Keratinocyte (primary cell): ENCODE measurements around the gene GNG5. TPM values are rescaled to one million over a fixed set of nuclear protein-coding genes. Genes with fewer than 3 reads are reported as not detected.
"Not testable (repeated sequence)": the region's sequence is repeated elsewhere in the genome, so short reads cannot be mapped to it uniquely, and the experiment has no call there.

Experiments used
- DNase-seq: peaks from one replicate; pipeline ENCODE4 v3.0.0-alpha.2; 2011; ENCODE audit warnings: low read depth, missing footprints, low spot score
- FAIRE-seq: peaks from 2 replicates; lab custom pipeline; 2011; peaks lifted over from hg19 to GRCh38; lab: Jason Lieb, UNC
- H2AFZ ChIP-seq: 2 replicates; pipeline ENCODE4 v1.6.0; 2012; ENCODE audit warnings: low read length, control low read depth, inconsistent platforms; ENCODE audit not compliant: control insufficient read depth
- H3K27ac ChIP-seq: 2 replicates; pipeline ENCODE4 v1.5.1; 2011; ENCODE audit warnings: low read length; ENCODE audit not compliant: control insufficient read depth, insufficient read depth
- H3K27me3 ChIP-seq: 3 replicates; pipeline ENCODE4 v1.6.0; 2011; ENCODE audit warnings: low read length; ENCODE audit not compliant: control insufficient read depth, insufficient read depth; ENCODE audit errors: extremely low read depth
- H3K36me3 ChIP-seq, 2 experiments: 2 replicates in 1 of 2; 3 replicates in 1 of 2; pipeline ENCODE4 v1.5.1; 2011; ENCODE audit warnings: low read length in 2 of 2, mild to moderate bottlenecking in 1 of 2; ENCODE audit not compliant: control insufficient read depth in 2 of 2, insufficient read depth in 2 of 2; ENCODE audit errors: extremely low read depth in 1 of 2
- H3K4me1 ChIP-seq: 3 replicates; pipeline ENCODE4 v1.5.1; 2011; ENCODE audit warnings: low read length; ENCODE audit not compliant: control insufficient read depth, insufficient read depth; ENCODE audit errors: extremely low read depth
- H3K4me2 ChIP-seq: 3 replicates; pipeline ENCODE4 v1.6.0; 2011; ENCODE audit warnings: low read depth, low read length; ENCODE audit not compliant: control insufficient read depth, insufficient read depth; ENCODE audit errors: extremely low read depth
- H3K4me3 ChIP-seq, 3 experiments: fragments of 200-600 bp in 1 of 3; sonication (generic) in 1 of 3; 2 replicates in 2 of 3; 3 replicates in 1 of 3; pipeline ENCODE4 v1.5.1; 2011 to 2016; ENCODE audit warnings: low read length in 3 of 3, mild to moderate bottlenecking in 3 of 3, control low read depth in 2 of 3, inconsistent platforms in 1 of 3, low read depth in 1 of 3, mixed read lengths in 1 of 3, mixed run types in 1 of 3, moderate library complexity in 1 of 3; ENCODE audit not compliant: control insufficient read depth in 2 of 3, insufficient read depth in 2 of 3; ENCODE audit errors: extremely low read depth in 1 of 3
- H3K79me2 ChIP-seq: 2 replicates; pipeline ENCODE4 v1.6.0; 2012; ENCODE audit warnings: low read length; ENCODE audit not compliant: control insufficient read depth, insufficient read depth
- H3K9ac ChIP-seq: 3 replicates; pipeline ENCODE4 v1.6.0; 2011; ENCODE audit warnings: low read length; ENCODE audit not compliant: control insufficient read depth, insufficient read depth; ENCODE audit errors: extremely low read depth
- H3K9me1 ChIP-seq: 3 replicates; pipeline ENCODE4 v1.6.0; 2011; ENCODE audit warnings: low read length; ENCODE audit not compliant: control insufficient read depth, insufficient read depth; ENCODE audit errors: extremely low read depth
- H3K9me3 ChIP-seq: 2 replicates; pipeline ENCODE4 v1.5.1; 2012; ENCODE audit warnings: low read depth, low read length; ENCODE audit not compliant: control insufficient read depth
- H4K20me1 ChIP-seq: 3 replicates; pipeline ENCODE4 v1.6.0; 2011; ENCODE audit warnings: low read length; ENCODE audit not compliant: control insufficient read depth, insufficient read depth; ENCODE audit errors: extremely low read depth
- EZH2 ChIP-seq: IDR thresholded peaks from one replicate; pipeline ENCODE4 v1.6.1; 2012; ENCODE audit warnings: inconsistent platforms, mild to moderate bottlenecking, low read length, moderate library complexity
- dilution Hi-C: fragments of 300-500 bp; cut with MboI; formaldehyde crosslinking; loops from one replicate; pipeline ENCODE4 v1.7.0; 2020; ENCODE audit warnings: low sequenced_read_pairs; ENCODE audit not compliant: extremely low pct_ligation_motif_present
- polyA plus RNA-seq, 5 experiments: library from polyadenylated mRNA; depleted of rRNA in 3 of 5; stranded (reverse) in 3 of 5; stranded (forward) in 1 of 5; unstranded in 1 of 5; fragments of >200 nt; gene quantifications; 1 replicate in 1 of 5; 2 replicates in 3 of 5; 3 replicates in 1 of 5; pipeline versions ENCODE4 v1.2.1 to v1.2.3, GENCODE V29; 2011 to 2012; ENCODE audit warnings: missing spikeins in 2 of 5, low read depth in 1 of 5, low replicate concordance in 1 of 5
- TF ChIP-seq, protein P1 (sequence below), 3 experiments: IDR thresholded peaks in 1 of 3; conservative IDR thresholded peaks in 1 of 3; optimal IDR thresholded peaks in 1 of 3; 2 replicates in 2 of 3; 3 replicates in 1 of 3; pipeline versions ENCODE3 to v1.5.1; 2011; ENCODE audit warnings: low read length in 3 of 3, mild to moderate bottlenecking in 3 of 3, moderate library complexity in 2 of 3, control low read depth in 1 of 3, inconsistent platforms in 1 of 3; ENCODE audit not compliant: insufficient read depth in 2 of 3; ENCODE audit errors: extremely low read depth in 1 of 3

Gene GNG5
- polyA plus RNA-seq, 1 donor (not counting 4 experiments of a cell fraction or from before 2014, with no cell fraction given): 167 TPM

DNA sequence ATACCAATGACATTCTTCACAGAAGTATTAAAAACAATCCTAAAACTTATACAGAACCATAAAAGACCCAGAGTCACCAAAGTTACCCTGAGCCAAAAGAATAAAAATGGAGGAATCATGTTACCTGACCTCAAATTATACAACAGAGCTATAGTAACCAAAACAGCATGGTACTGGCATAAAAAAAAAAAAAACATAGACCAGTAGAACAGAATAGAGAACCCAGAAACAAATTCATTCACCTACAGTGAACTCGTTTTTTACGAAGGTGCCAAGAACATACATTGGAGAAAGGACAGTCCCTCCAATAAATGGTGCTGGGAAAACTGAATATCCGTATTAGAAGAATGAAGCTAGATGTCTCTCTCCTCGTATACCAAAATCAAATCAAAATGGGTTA is 2.6 kb upstream of the GNG5 start:
- Histone ChIP-seq H3K4me3 (no peak overlapping the region), H3K27me3 (no peaks in the 10 kb centered on the region), H3K9ac (no peak overlapping the region), H3K79me2 (peaks cover 17% of the 10 kb centered on the region), H3K9me1 (no peaks in the 10 kb centered on the region), H3K36me3 (no peaks in the 10 kb centered on the region), H3K4me1 (peaks cover 4% of the 10 kb centered on the region), H3K27ac (no peak overlapping the region), H4K20me1 (no peaks in the 10 kb centered on the region), H3K4me2 (no peak overlapping the region), H3K9me3 (no peaks in the 10 kb centered on the region), H2AFZ (no peak overlapping the region)
- FAIRE-seq (no peak), DNase-seq (no peak)
- no peak for TF ChIP-seq EZH2
- TF ChIP-seq, protein P1, sequence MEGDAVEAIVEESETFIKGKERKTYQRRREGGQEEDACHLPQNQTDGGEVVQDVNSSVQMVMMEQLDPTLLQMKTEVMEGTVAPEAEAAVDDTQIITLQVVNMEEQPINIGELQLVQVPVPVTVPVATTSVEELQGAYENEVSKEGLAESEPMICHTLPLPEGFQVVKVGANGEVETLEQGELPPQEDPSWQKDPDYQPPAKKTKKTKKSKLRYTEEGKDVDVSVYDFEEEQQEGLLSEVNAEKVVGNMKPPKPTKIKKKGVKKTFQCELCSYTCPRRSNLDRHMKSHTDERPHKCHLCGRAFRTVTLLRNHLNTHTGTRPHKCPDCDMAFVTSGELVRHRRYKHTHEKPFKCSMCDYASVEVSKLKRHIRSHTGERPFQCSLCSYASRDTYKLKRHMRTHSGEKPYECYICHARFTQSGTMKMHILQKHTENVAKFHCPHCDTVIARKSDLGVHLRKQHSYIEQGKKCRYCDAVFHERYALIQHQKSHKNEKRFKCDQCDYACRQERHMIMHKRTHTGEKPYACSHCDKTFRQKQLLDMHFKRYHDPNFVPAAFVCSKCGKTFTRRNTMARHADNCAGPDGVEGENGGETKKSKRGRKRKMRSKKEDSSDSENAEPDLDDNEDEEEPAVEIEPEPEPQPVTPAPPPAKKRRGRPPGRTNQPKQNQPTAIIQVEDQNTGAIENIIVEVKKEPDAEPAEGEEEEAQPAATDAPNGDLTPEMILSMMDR (optimal IDR thresholded peaks at IDR 0.05 in 1 of 3, IDR thresholded peaks at IDR 0.05 in 1 of 3, conservative IDR thresholded peaks at IDR 0.05 in 1 of 3; ENCODE audit: extremely low read depth in 1 of 3, insufficient read depth in 2 of 3, low read length in 3 of 3): no peak
- dilution Hi-C loops: no loop called here

DNA sequence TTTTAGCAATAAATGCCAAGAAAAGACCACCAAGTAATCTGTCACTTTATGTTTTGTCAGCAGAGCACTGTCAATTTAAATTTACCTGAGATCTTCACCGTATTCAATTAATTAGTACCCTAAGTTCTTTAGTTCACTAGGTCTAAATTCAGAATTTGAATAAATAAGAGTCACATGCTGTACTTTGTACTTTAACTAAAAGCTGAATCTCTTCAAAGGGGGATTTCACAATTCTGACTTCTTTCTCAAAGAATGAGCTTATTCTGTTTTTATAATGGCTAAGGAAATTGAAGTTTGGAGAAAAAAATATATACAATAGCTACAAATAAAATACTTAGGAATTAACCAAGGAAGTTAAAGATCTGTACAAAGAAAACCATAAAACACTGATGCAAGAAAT is 2.1 kb upstream of the GNG5 start:
- DNase-seq (no peak), FAIRE-seq (no peak)
- H3K4me3 ChIP-seq: no peak overlapping the region
- no peak overlapping the region for H3K27ac ChIP-seq
- no peaks in the 10 kb centered on the region for H3K9me1 ChIP-seq
- dilution Hi-C loops: no loop called here
- H4K20me1 ChIP-seq: no peaks in the 10 kb centered on the region
- H3K36me3 ChIP-seq: no peaks in the 10 kb centered on the region
- TF ChIP-seq, protein P1 (optimal IDR thresholded peaks at IDR 0.05 in 1 of 3, IDR thresholded peaks at IDR 0.05 in 1 of 3, conservative IDR thresholded peaks at IDR 0.05 in 1 of 3; ENCODE audit: extremely low read depth in 1 of 3, insufficient read depth in 2 of 3, low read length in 3 of 3): no peak
- TF ChIP-seq EZH2: no peak
- H3K27me3 ChIP-seq: no peaks in the 10 kb centered on the region
- peaks cover 9% of the 10 kb centered on the region for H3K4me1 ChIP-seq
- H3K9me3 ChIP-seq: no peaks in the 10 kb centered on the region
- peaks cover 22% of the 10 kb centered on the region for H3K79me2 ChIP-seq
- H2AFZ ChIP-seq: no peak overlapping the region
- no peak overlapping the region for H3K9ac ChIP-seq
- H3K4me2 ChIP-seq: no peak overlapping the region

DNA sequence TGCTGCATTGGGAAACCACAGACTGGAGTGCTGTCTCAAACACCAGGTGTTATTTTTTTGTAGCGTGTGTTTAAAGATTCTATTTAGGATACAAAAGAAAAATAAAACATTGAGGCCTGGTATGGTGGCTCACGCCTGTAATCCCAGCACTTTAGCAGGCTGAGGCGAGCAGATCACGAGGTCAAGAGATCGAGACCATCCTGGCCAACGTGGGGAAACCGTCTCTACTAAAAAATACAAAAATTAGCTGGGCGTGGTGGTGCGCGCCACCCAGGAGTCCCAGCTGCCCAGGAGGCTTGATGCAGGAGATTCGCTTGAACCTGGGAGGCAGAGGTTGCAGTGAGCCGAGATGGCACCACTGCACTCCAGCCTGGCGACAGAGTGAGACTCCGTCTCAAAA is 1.5 kb upstream of the GNG5 start:
- H3K9ac ChIP-seq, DNase-seq, H3K27ac ChIP-seq, H3K9me3 ChIP-seq, H2AFZ ChIP-seq, H3K36me3 ChIP-seq, H3K9me1 ChIP-seq, H4K20me1 ChIP-seq, FAIRE-seq, H3K4me3 ChIP-seq, dilution Hi-C loops, H3K27me3 ChIP-seq, H3K4me2 ChIP-seq: not testable (repeated sequence)
- peaks cover 15% of the 10 kb centered on the region for H3K4me1 ChIP-seq
- peaks cover 28% of the 10 kb centered on the region for H3K79me2 ChIP-seq
